Measurements from ENCODE around the gene DUSP1.

The DUSP1 gene

DNA sequence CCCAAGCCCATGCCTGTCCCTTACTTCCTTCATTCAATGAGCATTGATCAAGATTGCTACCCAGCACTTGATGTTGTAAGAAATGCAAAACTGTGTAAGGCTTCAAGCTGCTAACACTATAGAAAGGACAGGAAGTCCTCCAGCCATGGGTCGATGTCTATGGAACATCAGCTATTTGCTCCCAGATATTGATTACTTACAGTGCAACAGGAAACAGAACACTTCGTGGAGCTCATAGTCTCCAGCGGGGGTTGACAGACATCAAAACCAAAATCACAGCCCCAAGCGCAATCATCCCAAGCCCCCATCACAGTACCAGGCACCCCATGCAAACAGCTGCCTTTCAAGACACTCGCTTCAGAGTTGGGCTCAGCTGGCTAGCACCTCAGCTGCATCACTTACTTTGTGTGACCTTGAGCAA is 26.8 kb upstream of the DUSP1 start:
- no peak for TF ChIP-seq CTCF (IDR thresholded peaks at IDR 0.05; ENCODE audit: low read depth, low read length)
- no peak for DNase-seq (ENCODE audit: extremely low read depth, low read depth)

GRCh38 chr5:172796306-172796705 is 25.3 kb upstream of the DUSP1 start:
- TF ChIP-seq CTCF (IDR thresholded peaks at IDR 0.05; ENCODE audit: low read depth, low read length), result no peak
- no peak for DNase-seq (ENCODE audit: extremely low read depth, low read depth)

GRCh38 chr5:172795318-172795977 is 24.5 kb upstream of the DUSP1 start:
- TF ChIP-seq CTCF (IDR thresholded peaks at IDR 0.05; ENCODE audit: low read depth, low read length), result no peak; the same call in none of the 2 replicates
- DNase-seq (ENCODE audit: extremely low read depth, low read depth), result peak; percentile 92

GRCh38 chr5:172793577-172794488 is 22.8 kb upstream of the DUSP1 start:
- TF ChIP-seq CTCF (IDR thresholded peaks at IDR 0.05; ENCODE audit: low read depth, low read length), result no peak
- no peak for DNase-seq (ENCODE audit: extremely low read depth, low read depth)

GRCh38 chr5:172792701-172793570 is 21.9 kb upstream of the DUSP1 start:
- no peak for DNase-seq (ENCODE audit: extremely low read depth, low read depth)
- TF ChIP-seq CTCF (IDR thresholded peaks at IDR 0.05; ENCODE audit: low read depth, low read length), result no peak

DNA sequence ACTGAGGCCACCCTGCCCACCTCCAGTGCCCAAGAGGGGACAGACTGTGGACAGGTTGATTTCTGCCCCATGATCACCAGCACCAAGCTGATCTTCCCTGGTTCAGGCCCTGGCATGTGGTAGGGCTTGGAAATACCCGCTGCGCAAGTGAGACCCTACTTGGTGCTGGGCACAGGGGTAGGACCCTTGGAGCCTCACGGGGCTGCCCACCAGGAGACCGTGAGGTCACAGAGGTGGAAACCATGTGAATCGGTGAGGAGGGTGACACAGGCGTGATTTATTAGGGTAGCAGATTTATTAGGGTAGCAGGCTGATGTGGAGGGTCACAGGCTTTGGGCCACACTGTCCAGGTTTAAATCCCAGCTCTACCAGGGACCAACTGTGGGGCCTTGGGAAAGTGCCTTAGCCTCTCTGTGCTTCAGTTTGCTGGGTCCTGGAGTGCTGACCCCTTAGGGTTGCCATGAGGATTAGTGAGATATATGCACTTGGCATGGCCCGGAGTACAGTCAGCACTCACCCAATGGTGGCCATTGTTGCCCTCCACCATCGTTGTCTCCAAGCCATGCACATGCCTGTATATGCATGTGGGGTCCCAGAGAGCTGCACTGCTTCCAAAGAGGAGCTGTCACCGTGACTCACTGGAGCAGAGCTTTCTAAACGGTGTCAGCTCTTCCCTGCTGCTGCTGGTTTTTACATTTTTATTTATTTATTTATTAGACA is 20.9 kb upstream of the DUSP1 start:
- TF ChIP-seq CTCF (IDR thresholded peaks at IDR 0.05; ENCODE audit: low read depth, low read length), result no peak
- DNase-seq (ENCODE audit: extremely low read depth, low read depth), result no peak

All from AG09319 (cell line).